HG03571 (cell line): ENCODE data around the gene TMPRSS12.
"Not testable (repeated sequence)": the region's sequence is repeated elsewhere in the genome, so short reads cannot be mapped to it uniquely, and the experiment has no call there.

Experiments
- ATAC-seq: cut with Tn5 transposase; IDR thresholded peaks from one replicate; pipeline ENCODE4 v1.9.1; 2021; ENCODE audit not compliant: unreplicated experiment

The TMPRSS12 gene

DNA sequence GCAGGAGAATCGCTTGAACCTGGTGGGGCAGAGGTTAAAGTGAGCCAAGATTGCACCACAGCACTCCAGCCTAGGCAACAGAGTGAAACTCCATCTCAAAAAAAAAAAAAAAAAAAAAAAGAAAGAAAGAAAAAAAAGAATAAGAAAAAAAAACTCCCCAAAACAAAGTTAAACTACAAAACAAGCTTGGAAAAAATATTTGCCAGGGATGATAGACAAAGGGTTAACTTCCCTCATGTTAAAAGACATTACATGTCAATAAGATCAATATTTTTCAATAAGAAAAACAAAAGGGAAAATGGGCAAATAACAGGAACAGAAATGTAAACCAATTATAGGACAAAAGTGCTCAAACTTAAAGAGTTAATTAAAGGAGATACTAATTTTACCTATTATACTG, 83.2 kb downstream of the TMPRSS12 start:
- ATAC-seq: no peak

DNA sequence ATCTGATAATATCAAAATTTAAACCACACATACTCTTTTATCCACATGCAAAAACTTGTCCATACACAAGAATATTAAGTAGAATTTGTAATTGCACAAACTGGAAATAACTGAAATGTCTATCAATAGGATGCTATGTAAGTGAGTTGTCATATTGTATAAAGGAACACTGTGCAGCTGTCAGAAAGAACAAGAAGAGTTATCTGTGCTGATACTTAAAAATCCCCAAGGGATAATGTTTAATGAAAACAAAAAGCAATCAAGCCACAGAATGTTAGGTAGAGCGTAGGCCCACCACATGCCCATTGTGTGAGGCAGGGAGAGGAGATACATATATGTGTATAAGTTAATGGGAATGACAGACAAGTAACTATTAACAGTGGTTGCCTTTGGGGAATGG, 83.7 kb downstream of the TMPRSS12 start:
- ATAC-seq: no peak

GRCh38 chr12:50926932-50927331, 84.2 kb downstream of the TMPRSS12 start:
- ATAC-seq: not testable (repeated sequence)

DNA sequence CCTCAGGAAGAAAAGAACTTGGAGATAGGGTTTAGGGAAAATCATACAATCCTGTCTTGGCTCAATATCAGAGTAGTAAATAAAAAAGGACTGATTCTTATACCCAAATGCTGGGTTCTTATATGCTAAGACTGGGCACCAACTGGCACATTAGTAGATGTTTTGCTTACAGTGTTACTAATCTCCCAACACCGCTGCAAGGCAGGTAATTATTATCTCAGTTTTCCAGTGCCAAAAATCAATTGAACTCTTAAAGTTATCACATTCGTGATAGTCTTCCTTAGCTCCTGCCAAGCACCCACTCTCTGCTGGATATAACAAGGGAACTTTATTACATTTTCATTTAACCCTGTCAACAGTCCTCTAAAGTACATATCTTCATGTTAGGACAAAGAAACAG, 84.6 kb downstream of the TMPRSS12 start:
- ATAC-seq: no peak

- no peak for ATAC-seq
Observed at GRCh38 chr12:50927766-50928224, 85.1 kb downstream of the TMPRSS12 start.

GRCh38 chr12:50928392-50928791, 85.7 kb downstream of the TMPRSS12 start:
- ATAC-seq: no peak

DNA sequence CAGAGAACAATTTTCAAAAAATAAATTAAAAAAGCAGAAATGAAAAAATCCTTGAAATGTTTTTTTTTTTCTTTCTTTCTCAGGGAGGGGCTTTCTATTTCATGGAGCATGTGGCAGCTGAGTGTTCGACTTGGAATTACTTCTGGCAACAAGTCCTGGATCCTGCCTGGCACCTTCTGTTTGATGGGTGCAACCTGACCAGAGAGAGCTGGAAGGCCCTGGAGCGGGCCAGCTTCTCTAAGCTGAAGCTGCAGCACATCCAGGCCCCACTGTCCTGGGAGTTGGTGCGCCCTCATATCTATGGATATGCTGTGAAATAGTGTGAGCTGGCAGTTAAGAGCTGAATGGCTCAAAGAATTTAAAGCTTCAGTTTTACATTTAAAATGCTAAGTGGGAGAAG, 87.1 kb downstream of the TMPRSS12 start:
- ATAC-seq: no peak

- not testable (repeated sequence) for ATAC-seq
Observed at GRCh38 chr12:50930477-50930876, 87.8 kb downstream of the TMPRSS12 start.

- ATAC-seq: no peak
Observed at GRCh38 chr12:50932787-50933280, 90.1 kb downstream of the TMPRSS12 start.

DNA sequence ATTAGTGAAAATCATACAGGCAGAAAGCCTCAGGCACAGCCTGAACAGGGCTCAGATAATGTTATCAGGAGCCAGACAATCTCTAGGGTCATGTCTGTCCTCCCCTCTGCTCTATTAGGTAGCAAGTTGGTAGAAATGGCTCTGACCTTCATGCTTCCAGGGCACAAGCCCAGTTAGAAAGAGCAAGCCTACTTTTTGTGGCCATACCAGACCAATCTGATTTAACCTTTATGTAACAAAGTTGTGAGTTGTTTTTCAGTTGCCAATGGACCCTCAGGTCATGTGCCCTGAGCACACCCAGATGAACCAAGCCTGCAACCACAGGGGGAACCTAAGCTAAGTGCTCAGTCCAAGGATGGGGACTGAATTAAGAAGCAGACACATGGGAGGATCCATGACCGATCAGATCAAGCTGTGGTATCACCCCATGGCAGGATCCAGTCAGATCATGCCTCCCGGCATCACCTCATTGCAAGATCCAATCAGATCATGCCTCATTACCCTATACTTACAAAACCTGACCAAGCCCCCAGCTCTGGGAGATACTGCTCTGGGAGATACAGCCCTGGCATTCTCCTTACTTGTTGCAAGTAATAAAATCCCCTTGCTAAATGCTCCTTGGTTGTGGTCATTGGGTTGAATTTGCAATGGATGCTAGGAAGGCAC, 90.9 kb downstream of the TMPRSS12 start:
- no peak for ATAC-seq

- no peak for ATAC-seq
Observed at GRCh38 chr12:50934371-50934851, 91.7 kb downstream of the TMPRSS12 start.

DNA sequence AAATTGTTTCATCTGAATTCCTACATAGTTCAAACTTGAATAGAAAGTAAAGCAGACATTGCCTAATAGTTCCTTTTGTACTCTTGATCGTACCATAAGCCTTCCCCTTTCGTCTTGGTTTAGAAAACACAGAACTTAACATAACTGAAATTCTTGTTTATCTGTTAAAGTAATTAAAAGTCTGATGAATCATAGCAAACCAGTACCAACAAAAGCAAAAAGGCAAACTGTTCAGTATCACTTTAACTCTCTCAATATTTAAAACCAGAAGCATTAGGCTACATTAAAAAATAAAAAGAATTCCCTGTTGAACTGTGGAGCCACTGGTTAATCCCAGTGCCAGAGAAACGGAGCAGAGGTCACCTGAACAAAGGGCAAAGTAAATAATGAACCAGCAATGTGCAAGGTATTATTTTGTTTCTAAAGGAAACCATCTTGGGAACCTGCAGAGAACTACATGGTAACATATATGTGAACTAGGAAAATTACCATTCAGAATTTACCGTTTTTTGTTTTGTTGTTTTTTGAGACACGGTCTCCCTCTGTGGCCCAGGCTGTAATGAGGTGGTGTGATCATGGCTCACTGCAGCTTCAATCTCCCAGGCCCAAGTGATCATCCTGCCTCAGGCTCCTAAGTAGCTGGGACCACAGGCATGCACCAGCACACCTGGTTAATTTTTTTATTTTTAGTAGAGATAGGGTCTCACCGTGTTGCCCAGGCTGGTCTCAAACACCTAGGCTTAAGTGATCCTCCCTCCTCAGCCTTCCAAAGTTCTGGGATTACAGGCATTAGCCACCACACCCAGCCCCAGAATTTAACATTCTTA, 92.5 kb downstream of the TMPRSS12 start:
- no peak for ATAC-seq

DNA sequence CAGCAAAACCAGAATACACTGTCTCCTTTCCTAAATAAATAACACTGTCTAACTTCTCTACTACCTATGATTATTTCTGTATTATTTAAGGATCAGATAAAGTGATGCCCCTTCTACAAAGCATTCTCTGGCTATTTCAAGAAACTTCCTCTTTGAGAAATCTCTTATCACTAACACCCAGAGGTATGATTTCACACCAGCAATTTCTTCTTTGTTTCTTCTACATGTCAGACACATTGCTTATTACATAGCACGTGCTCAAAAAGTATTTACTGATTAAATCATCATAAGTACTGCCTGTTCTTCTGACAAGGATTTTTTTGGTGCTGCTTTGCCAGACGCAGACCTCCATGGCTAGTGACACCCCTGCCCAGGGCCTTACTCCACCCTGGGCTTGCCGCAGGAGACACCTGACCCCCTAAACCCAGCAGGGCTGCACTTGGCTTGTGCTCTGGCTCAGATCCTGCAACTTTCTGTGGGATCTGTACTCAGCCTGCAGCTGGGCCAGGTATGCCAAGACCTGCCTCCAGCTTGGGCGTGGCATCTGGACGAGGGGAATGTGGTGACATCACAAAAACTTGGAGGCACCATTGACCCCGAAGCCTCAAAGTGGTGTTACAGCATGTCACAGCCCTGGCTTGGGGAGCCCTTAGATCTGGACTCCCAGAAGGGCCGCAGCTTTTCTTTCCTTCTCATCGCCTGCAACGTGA, 94.2 kb downstream of the TMPRSS12 start:
- no peak for ATAC-seq
